ENCODE data around the gene TRIM63.
"Not testable (repeated sequence)": the region's sequence is repeated elsewhere in the genome, so short reads cannot be mapped to it uniquely, and the experiment has no call there.

The TRIM63 gene

GRCh38 chr1:26067432-26067911 lies at the start of gene TRIM63:
Gene TRIM63 (minus strand): TSS chr1:26067630. CDS start chr1:26067494, 136 bp downstream.
- no peak for DNase-seq (ENCODE audit: low read depth in 3 of 3, low spot score in 1 of 3)

- no peak for DNase-seq (ENCODE audit: low read depth in 3 of 3, low spot score in 1 of 3)
These were observed 46.9 kb upstream of the TRIM63 start for GRCh38 chr1:26114165-26114927.

DNA sequence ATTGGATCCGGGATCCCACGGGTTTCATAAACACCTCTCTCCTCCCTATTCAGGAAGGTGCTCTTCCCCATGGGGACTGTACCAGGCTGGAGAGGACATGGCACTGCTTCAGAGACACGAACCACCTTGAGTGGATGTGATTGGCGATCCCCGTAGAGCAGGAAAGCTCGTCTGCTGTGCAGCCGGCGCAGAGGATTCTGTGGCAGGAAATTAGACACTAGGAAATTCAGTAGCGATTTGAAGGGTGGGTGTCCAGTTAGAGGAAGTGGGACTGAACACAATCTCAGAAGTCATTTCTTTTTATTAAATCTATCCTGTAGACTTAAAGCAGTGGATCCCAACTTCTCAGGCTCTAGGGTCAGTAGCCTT lies 45.0 kb upstream of the TRIM63 start:
- DNase-seq (ENCODE audit: low read depth in 3 of 3, low spot score in 1 of 3), result peak in 1 of 3 donors; percentile 5

DNA sequence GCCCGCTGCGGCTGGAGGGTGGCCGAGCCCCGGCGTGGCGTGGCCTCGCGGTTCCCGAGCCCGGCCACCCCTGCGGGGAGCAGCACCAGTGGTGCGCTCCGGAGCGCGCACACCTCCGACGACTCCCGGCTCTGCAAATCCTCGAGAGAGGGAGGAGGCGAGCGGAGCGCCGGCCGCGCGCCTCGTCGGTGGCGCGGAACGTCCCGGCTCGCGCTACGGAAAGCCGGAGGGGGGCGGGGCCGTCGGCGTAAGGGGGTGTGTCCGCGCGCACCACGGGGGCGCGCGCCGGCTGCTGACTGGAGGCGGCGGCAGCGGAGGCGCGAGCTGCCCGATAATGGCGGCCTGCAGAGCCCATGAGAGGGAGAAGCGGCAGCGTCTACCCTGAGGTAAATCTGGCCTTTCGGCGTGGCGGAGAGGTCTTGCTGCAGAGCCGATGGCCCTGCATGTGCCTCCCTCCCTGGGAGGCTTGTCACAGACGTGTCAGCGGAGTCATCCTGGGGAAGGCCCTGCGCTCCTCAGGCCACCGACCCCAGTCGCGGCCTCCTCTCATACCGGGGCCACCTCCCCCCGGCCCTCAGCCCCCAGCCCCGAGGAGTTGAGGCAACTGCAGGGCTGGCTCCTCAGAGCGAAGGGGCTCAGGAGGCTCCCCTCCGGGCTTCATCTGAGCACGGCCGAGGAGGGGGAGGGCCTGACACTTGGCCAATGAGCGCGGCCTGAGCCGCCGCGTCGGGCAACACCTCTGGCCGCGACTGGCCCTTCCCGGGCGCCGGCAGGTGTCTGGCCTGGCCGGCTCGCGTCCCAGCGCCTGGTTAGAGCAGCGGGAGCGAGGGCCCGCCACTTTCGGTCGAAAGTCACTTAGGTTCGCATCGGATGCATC lies 44.3 kb upstream of the TRIM63 start, which contains the start of gene PDIK1L:
Gene PDIK1L, plus strand, starts transcription at position 295 of the 877 bp plus-strand sequence. CDS start 2,485 bp downstream, outside the sequence.
- DNase-seq (ENCODE audit: low read depth in 3 of 3, low spot score in 1 of 3), result peak; percentile 85 to 96 (median 92)

- DNase-seq (ENCODE audit: low read depth in 3 of 3, low spot score in 1 of 3), result peak; percentile 38 to 57 (median 44)
These were observed 43.5 kb upstream of the TRIM63 start for GRCh38 chr1:26110731-26111529.

- DNase-seq (ENCODE audit: low read depth in 3 of 3, low spot score in 1 of 3), result no peak
These were observed 42.1 kb upstream of the TRIM63 start for GRCh38 chr1:26109229-26110164.

DNA sequence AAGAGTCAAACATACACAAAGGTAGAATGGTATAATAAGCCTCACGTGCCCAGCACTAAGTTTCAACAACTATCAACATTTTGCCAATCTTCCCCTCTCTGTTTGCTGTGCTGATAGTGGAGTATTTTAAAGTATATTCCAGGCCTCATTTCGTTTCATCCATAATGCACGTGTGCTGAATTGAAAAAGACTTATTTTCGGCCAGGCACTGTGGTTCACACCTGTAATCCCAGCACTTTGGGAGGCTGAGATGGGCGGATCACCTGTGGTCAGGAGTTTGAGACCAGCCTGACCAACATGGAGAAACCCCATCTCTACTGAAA lies 37.8 kb upstream of the TRIM63 start:
- DNase-seq (ENCODE audit: low read depth in 3 of 3, low spot score in 1 of 3), result not testable (repeated sequence)

GRCh38 chr1:26102526-26102925 lies 35.1 kb upstream of the TRIM63 start:
- no peak for DNase-seq (ENCODE audit: low read depth in 3 of 3, low spot score in 1 of 3)

DNA sequence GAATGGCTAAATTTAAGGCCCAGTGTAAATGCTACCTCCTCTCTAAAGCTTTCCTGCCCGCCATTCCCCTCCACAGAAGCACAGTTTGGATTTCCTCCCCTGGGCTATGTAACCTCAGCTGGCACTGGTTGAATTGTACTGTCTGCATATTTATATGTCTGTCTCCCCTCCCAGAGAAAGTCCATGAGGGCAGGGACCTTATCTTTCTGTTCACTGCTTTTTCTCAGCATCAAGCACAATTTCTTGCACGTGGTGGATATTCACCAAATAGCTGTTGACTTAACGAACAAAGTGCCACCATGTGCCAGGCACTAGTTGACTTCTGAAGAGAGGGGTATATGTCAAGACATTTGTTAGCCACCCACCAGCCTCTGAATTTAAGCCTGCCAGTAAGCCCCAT lies 34.7 kb upstream of the TRIM63 start:
- no peak for DNase-seq (ENCODE audit: low read depth in 3 of 3, low spot score in 1 of 3)

GRCh38 chr1:26100204-26100603 lies 32.8 kb upstream of the TRIM63 start:
- not testable (repeated sequence) for DNase-seq (ENCODE audit: low read depth in 3 of 3, low spot score in 1 of 3)

DNA sequence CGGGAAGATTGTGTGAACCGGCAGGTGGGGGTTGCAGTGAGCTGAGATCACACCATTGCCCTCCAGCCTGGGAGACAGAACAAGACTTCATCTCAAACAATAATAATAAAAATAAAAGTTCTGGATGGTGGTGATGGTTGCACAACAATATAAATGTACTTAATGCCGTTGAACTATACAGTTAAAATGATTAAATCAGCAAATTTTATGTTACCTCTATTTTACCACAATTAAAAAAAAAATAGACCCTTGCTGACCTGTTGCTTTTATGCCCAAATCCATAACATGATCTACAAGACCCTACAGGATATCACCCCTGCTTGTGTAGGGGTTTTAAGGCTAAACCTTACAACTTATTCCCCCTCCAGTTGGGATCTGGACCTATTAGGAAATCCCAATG lies 32.4 kb upstream of the TRIM63 start:
- no peak for DNase-seq (ENCODE audit: low read depth in 3 of 3, low spot score in 1 of 3)

- DNase-seq (ENCODE audit: low read depth in 3 of 3, low spot score in 1 of 3), result no peak
These were observed 31.2 kb upstream of the TRIM63 start for GRCh38 chr1:26098602-26099001.

- no peak for DNase-seq (ENCODE audit: low read depth in 3 of 3, low spot score in 1 of 3)
These were observed 30.3 kb upstream of the TRIM63 start for GRCh38 chr1:26097696-26098095.

- DNase-seq (ENCODE audit: low read depth in 3 of 3, low spot score in 1 of 3), result no peak
These were observed 29.0 kb upstream of the TRIM63 start for GRCh38 chr1:26096471-26096870.

- no peak for DNase-seq (ENCODE audit: low read depth in 3 of 3, low spot score in 1 of 3)
These were observed 27.4 kb upstream of the TRIM63 start for GRCh38 chr1:26094677-26095383.

GRCh38 chr1:26094076-26094669 lies 26.7 kb upstream of the TRIM63 start:
- no peak for DNase-seq (ENCODE audit: low read depth in 3 of 3, low spot score in 1 of 3)

DNA sequence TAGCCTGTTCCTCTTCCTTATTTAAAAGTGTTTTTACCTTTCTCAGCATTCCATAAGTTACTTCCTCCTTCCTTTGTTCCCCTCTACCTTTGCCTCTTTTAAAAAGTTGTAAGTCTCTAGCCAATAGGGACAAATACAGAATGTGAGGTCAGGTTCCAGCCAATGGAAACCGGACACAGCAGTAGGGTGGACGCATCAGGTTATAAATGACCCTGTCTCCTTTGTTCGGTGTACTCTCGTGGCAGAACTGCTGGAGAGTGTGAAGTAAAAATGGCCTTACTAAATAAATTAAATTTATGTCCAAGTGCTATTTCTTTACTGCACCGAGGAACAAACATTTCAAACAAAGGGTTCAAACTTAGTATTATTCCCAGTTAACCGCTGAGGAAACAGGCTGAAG lies 26.1 kb upstream of the TRIM63 start:
- DNase-seq (ENCODE audit: low read depth in 3 of 3, low spot score in 1 of 3), result not testable (repeated sequence)

DNA sequence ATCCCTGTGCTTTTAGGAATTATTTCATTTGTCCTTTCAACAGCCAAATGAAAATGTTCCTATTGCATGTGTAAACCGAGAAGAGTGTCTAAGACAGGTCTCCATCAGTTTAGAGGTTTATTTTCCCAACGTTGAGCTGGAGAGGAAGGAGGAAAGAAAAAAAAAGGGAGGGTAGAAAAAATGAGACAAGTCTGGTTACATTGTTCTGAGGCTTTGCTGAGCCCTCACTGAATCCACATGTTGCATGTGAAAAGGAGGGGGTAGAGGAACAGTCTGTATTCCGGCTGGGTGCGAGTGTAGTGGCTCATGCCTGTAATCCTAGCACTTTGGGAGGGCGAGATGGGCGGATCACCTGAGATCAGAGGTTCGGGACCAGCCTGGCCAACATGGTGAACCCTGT lies 25.0 kb upstream of the TRIM63 start:
- no peak for DNase-seq (ENCODE audit: low read depth in 3 of 3, low spot score in 1 of 3)

GRCh38 chr1:26090893-26091292 lies 23.5 kb upstream of the TRIM63 start:
- DNase-seq (ENCODE audit: low read depth in 3 of 3, low spot score in 1 of 3), result no peak
